ENCODE data around the gene ALAS1.

DNA sequence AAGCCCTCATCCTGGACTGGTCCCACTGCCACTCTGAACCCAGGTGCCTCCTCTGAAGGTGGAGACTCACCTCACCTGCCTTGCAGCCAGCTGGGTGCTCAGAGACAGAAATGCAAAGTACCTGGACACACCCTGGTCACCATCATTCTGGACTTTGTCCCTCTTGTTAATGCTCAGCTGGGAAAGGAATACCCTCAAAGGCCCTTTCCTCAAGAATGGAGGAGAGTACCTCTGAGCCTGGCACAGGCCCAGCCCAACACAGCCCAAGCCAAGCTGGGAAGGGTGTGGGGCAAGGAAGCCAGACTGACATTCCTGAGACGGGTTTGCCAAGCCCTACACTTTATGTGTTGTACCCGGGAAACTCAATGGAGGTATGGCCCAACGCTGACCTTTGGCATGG lies 983 bp upstream of the ALAS1 start:
- TF ChIP-seq SIN3A (IDR thresholded peaks at IDR 0.05; ENCODE audit: borderline replicate concordance, insufficient read depth, low read depth, low read length) (no peak), TCF7L2 (IDR thresholded peaks at IDR 0.05; ENCODE audit: low read depth, low read length) (no peak), POLR2AphosphoS5 (IDR thresholded peaks at IDR 0.05; ENCODE audit: low read depth, low read length) (no peak)
- TF ChIP-seq, protein P1, sequence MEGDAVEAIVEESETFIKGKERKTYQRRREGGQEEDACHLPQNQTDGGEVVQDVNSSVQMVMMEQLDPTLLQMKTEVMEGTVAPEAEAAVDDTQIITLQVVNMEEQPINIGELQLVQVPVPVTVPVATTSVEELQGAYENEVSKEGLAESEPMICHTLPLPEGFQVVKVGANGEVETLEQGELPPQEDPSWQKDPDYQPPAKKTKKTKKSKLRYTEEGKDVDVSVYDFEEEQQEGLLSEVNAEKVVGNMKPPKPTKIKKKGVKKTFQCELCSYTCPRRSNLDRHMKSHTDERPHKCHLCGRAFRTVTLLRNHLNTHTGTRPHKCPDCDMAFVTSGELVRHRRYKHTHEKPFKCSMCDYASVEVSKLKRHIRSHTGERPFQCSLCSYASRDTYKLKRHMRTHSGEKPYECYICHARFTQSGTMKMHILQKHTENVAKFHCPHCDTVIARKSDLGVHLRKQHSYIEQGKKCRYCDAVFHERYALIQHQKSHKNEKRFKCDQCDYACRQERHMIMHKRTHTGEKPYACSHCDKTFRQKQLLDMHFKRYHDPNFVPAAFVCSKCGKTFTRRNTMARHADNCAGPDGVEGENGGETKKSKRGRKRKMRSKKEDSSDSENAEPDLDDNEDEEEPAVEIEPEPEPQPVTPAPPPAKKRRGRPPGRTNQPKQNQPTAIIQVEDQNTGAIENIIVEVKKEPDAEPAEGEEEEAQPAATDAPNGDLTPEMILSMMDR (IDR thresholded peaks at IDR 0.05): no peak
- TF ChIP-seq, protein P2, sequence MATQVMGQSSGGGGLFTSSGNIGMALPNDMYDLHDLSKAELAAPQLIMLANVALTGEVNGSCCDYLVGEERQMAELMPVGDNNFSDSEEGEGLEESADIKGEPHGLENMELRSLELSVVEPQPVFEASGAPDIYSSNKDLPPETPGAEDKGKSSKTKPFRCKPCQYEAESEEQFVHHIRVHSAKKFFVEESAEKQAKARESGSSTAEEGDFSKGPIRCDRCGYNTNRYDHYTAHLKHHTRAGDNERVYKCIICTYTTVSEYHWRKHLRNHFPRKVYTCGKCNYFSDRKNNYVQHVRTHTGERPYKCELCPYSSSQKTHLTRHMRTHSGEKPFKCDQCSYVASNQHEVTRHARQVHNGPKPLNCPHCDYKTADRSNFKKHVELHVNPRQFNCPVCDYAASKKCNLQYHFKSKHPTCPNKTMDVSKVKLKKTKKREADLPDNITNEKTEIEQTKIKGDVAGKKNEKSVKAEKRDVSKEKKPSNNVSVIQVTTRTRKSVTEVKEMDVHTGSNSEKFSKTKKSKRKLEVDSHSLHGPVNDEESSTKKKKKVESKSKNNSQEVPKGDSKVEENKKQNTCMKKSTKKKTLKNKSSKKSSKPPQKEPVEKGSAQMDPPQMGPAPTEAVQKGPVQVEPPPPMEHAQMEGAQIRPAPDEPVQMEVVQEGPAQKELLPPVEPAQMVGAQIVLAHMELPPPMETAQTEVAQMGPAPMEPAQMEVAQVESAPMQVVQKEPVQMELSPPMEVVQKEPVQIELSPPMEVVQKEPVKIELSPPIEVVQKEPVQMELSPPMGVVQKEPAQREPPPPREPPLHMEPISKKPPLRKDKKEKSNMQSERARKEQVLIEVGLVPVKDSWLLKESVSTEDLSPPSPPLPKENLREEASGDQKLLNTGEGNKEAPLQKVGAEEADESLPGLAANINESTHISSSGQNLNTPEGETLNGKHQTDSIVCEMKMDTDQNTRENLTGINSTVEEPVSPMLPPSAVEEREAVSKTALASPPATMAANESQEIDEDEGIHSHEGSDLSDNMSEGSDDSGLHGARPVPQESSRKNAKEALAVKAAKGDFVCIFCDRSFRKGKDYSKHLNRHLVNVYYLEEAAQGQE (IDR thresholded peaks at IDR 0.05; ENCODE audit: insufficient read depth in 1 of 2, low read depth in 2 of 2, low read length in 1 of 2): no peak
